PFSK-1 (cell line): ENCODE measurements around the gene STPG4.

ENCODE experiments used
- FOXP2 ChIP-seq: optimal IDR thresholded peaks from 2 replicates; pipeline ENCODE3; 2011; ENCODE audit warnings: borderline replicate concordance, control low read depth, inconsistent platforms; ENCODE audit not compliant: insufficient read depth; ENCODE audit errors: extremely low read length, extremely low read depth
- POLR2AphosphoS5 ChIP-seq: IDR thresholded peaks from 2 replicates; pipeline ENCODE4 v1.6.1; 2012; ENCODE audit warnings: low read depth, mild to moderate bottlenecking, control low read depth, low read length, moderate library complexity
- SIN3A ChIP-seq: IDR thresholded peaks from 2 replicates; pipeline ENCODE4 v1.6.1; 2012; ENCODE audit warnings: mild to moderate bottlenecking, low read length, moderate library complexity, borderline replicate concordance; ENCODE audit not compliant: insufficient read depth
- TAF1 ChIP-seq: IDR thresholded peaks from 2 replicates; pipeline ENCODE4 v1.6.1; 2012; ENCODE audit warnings: low read length, control low read depth, borderline replicate concordance; ENCODE audit not compliant: insufficient read depth
- TF ChIP-seq, protein P1 (sequence below), 2 experiments: IDR thresholded peaks; 2 replicates each; pipeline versions ENCODE4 v1.6.1 to v1.8.0; 2011 to 2012; ENCODE audit warnings: low read depth in 2 of 2, low read length in 2 of 2, control low read depth in 1 of 2, inconsistent platforms in 1 of 2, mild to moderate bottlenecking in 1 of 2, moderate library complexity in 1 of 2; ENCODE audit not compliant: insufficient read depth in 1 of 2

STPG4 gene

DNA sequence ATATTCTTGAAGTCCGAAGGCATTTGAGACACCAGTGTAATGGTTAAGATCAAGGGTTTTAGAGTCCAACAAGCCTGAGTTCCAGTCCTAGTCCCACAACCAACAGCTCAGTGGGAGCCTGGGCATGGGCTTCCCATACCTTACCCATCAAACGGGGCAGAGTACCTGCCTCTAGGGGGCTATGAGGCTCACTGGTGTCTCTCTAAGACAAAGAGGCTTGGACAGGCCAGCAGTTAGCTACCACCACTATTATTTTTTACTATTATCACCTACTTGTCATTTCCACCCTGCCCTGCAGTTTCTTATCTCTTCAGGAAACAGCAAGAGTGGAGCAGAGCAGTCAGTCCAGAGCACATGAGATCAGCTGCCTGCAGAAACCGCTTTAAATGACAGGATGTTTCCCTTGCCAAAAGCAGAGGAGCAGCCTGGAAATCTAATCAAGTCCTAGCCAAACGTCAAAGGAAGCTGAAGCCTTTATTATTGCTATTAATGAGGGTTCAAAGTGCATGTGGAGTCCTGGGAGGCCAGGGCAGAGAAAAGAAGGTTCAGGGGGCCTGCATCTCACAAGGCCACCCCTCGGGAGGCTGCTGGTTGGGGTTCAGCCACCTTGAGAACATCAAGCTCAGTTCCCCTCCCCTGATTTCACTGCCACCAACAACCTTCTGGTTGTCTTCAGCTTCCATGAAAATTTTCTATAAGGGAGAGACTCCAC lies 66.6 kb downstream of the STPG4 start:
- TF ChIP-seq, protein P1, sequence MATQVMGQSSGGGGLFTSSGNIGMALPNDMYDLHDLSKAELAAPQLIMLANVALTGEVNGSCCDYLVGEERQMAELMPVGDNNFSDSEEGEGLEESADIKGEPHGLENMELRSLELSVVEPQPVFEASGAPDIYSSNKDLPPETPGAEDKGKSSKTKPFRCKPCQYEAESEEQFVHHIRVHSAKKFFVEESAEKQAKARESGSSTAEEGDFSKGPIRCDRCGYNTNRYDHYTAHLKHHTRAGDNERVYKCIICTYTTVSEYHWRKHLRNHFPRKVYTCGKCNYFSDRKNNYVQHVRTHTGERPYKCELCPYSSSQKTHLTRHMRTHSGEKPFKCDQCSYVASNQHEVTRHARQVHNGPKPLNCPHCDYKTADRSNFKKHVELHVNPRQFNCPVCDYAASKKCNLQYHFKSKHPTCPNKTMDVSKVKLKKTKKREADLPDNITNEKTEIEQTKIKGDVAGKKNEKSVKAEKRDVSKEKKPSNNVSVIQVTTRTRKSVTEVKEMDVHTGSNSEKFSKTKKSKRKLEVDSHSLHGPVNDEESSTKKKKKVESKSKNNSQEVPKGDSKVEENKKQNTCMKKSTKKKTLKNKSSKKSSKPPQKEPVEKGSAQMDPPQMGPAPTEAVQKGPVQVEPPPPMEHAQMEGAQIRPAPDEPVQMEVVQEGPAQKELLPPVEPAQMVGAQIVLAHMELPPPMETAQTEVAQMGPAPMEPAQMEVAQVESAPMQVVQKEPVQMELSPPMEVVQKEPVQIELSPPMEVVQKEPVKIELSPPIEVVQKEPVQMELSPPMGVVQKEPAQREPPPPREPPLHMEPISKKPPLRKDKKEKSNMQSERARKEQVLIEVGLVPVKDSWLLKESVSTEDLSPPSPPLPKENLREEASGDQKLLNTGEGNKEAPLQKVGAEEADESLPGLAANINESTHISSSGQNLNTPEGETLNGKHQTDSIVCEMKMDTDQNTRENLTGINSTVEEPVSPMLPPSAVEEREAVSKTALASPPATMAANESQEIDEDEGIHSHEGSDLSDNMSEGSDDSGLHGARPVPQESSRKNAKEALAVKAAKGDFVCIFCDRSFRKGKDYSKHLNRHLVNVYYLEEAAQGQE (IDR thresholded peaks at IDR 0.05; ENCODE audit: insufficient read depth in 1 of 2, low read depth in 2 of 2, low read length in 2 of 2) = peak in 1 of 2 experiments; percentile 74; a peak in 1 of 4 replicates
- TF ChIP-seq TAF1 (peak; percentile 36; the same call in 1 of the 2 replicates), FOXP2 (no peak), SIN3A (peak; percentile 77; the same call in 1 of the 2 replicates), POLR2AphosphoS5 (peak; percentile 62; the same call in 1 of the 2 replicates)

DNA sequence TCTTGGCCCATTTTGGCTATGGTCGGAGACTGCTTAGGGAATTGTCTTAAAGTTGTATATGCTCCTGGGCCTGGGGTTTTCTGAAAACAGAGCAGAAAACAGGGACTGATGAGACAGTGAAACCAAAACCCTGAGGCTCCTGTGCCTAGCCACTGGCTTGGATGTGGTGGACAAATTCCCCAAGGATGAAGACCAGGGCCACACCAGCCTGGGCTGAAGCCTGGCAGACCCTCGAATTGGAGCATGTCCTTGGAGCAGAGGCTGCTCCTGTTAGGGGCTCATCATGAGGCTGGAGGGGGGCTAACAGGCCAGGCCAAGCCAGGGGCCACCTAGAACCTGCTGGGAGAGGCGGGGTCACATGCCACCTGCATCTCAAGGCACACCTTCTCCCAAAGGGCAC lies 68.1 kb downstream of the STPG4 start:
- no peak for TF ChIP-seq FOXP2
- no peak for TF ChIP-seq TAF1
- no peak for TF ChIP-seq POLR2AphosphoS5
- TF ChIP-seq SIN3A = no peak
- TF ChIP-seq, protein P1 (IDR thresholded peaks at IDR 0.05; ENCODE audit: insufficient read depth in 1 of 2, low read depth in 2 of 2, low read length in 2 of 2) = no peak

DNA sequence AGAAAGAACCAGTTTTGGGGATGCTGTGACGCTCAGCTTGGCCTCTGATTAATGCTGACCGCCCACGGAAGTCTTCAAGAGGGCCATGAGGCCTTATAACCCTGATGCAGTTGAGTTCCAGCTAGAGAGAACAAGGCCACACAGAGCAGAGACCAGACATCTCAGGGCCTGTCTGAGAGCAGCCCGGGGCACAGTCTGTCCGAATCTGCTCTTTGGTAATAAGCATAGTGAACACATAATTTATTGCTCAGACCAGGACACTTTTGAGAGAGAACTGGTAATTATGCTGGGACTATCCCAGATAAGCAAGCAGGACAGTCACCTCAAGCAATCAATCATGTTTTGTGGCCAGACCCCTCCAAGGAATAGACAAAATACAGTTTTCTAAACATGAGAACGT lies 68.5 kb downstream of the STPG4 start:
- TF ChIP-seq FOXP2 (no peak), TAF1 (no peak), SIN3A (no peak), POLR2AphosphoS5 (no peak)
- TF ChIP-seq, protein P1 (IDR thresholded peaks at IDR 0.05; ENCODE audit: insufficient read depth in 1 of 2, low read depth in 2 of 2, low read length in 2 of 2) = no peak

DNA sequence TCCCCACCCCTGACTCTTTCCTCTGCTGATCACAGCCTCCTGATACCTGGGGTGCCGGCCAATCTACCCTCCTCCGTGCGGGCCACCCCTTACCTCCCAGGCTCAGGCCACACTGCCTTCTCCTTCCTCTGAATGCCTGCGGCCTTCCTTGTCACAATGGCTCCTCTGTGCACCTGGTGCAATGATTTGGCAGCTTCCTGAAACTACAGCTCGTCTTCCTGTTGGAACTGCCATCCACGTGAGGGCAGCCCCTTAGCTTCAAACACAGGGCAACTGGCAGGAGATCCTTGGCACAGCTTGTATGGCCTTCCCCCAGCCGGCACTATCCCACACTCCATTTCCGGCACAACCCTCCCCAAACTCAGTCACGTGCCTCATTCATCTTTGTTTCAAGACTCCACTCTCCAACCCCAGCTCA lies 69.0 kb downstream of the STPG4 start:
- TF ChIP-seq TAF1 (no peak), FOXP2 (peak; percentile 23), POLR2AphosphoS5 (no peak), SIN3A (no peak)
- TF ChIP-seq, protein P1 (IDR thresholded peaks at IDR 0.05; ENCODE audit: insufficient read depth in 1 of 2, low read depth in 2 of 2, low read length in 2 of 2) = no peak

DNA sequence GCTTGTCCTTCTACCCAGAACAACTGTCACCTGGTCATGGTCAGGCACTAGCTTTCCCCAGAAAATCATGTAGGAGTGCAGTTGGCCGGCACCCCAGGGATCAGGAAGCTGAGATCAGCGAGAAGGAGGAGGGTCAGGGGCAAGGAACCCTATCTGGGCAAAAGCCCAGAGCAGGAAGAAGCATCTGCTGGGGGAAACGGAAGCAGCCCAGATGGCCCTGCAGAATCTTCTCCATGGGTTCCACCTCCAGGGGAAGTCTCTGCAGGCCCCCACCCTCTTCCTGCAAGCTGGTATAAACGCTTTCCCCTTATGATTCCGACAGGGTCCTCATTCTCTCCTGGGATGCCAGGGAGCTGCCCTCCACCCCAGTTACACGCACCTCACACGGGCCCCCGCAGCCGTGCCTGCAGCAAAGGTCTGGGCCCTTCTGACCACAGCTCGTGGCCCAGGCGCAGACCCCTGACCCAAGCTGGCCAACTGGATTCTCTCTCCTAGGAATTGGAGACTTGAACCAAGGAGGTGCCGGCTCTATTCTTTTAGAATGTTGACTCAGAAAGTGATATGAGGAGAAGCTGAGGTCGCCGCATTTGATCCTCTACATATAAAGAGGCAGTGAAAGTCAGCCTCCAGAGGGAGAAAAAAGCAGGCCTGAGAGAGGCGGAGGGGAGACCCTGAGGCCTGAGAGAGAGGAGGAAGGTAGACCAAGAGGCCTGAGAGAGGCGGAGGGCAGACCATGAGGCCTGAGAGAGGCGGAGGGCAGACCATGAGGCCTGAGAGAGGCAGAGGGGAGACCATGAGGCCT lies 71.0 kb downstream of the STPG4 start:
- TF ChIP-seq POLR2AphosphoS5 = no peak
- TF ChIP-seq, protein P1 (IDR thresholded peaks at IDR 0.05; ENCODE audit: insufficient read depth in 1 of 2, low read depth in 2 of 2, low read length in 2 of 2) = peak in 1 of 2 experiments; percentile 33; a peak in 1 of 4 replicates
